ENCODE measurements around the gene ARRDC4. TPM values are rescaled to one million over a fixed set of nuclear protein-coding genes. Genes with fewer than 3 reads are reported as not detected.

The ARRDC4 gene, protein sequence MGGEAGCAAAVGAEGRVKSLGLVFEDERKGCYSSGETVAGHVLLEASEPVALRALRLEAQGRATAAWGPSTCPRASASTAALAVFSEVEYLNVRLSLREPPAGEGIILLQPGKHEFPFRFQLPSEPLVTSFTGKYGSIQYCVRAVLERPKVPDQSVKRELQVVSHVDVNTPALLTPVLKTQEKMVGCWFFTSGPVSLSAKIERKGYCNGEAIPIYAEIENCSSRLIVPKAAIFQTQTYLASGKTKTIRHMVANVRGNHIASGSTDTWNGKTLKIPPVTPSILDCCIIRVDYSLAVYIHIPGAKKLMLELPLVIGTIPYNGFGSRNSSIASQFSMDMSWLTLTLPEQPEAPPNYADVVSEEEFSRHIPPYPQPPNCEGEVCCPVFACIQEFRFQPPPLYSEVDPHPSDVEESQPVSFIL
- total RNA-seq = 5.1 and 11.0 TPM in 2 replicates

DNA sequence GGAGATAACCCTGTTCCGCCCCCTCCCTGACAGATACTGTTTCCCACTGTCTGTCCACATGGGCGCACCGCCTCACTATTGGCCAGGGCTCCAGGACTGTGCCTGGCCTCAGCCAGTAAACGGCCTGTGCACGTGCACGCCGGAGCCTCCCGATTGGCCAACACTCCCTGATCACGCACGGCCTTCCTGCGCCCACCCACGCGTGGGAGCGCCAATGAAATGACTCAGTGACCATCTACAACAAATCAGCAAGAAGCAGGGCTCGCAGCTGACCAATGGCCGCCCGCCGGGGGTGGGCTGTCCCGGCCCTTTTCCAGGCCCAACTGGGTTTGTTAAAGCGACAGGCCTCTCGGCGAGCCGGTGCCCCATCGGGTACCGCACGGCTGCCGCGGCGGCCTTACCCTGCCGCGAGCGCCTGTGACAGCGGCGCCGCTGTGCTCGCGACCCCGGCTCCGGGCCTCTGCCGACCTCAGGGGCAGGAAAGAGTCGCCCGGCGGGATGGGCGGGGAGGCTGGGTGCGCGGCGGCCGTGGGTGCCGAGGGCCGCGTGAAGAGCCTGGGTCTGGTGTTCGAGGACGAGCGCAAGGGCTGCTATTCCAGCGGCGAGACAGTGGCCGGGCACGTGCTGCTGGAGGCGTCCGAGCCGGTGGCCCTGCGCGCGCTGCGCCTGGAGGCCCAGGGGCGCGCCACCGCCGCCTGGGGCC, at the start of gene ARRDC4:
TSS of gene ARRDC4 (plus strand) at position 340 of the 703 bp plus-strand sequence. CDS start at position 499, 159 bp downstream.

Measured in nasal cavity respiratory epithelium epithelial cell of viscerocranial mucosa (primary cell).